ENCODE measurements around the gene VAT1L.

Gene VAT1L

DNA sequence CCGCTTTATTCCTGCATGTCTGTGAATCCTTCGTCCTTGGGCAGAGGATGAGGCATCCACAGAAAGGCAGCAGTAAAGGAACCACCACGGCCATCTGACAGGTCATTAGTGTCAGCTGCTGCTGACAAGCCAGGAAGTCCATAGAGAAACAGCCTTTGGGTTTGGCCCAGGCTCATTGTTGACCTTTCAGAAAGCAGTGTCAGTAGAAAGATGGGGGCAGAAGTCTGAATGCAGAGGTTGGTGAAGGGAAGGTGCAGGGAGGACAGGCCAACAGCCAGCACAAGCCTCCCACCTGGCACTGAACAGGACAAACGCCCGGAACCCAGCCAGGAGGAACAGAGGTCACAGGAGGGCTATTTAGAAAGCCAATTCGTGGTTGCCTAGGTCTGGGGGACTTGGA lies 105.8 kb downstream of the VAT1L start:
- Mint-ChIP-seq H3K4me3 (no peak overlapping the region), H3K4me1 (no peaks in the 10 kb centered on the region), H3K9me3 (no peaks in the 10 kb centered on the region), H3K36me3 (no peaks in the 10 kb centered on the region), H3K27ac (no peak overlapping the region), H3K27me3 (no peaks in the 10 kb centered on the region)
- no peak for ATAC-seq

DNA sequence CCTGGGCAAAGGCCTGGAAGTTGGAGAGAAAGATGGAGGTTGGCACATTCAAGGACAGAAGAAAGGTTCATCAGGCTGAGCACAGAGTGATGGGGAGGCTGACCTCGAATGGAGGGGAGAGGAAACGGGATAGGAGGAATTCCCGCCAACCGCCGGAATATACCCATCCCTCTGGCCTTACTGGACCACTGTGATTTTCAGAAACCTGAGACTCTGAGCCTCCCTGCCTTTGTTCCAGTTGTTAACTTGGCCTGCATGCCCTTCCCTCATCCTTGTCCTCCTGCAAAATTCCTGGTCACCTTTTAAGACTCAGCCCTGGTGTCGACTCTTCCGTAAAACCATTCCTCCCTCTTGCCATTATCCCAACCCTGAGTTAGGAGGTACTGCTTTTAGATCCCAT lies 107.6 kb downstream of the VAT1L start:
- Mint-ChIP-seq H3K36me3 (no peaks in the 10 kb centered on the region), H3K9me3 (no peaks in the 10 kb centered on the region), H3K27ac (no peak overlapping the region), H3K27me3 (no peaks in the 10 kb centered on the region), H3K4me1 (no peaks in the 10 kb centered on the region), H3K4me3 (no peak overlapping the region)
- no peak for ATAC-seq

DNA sequence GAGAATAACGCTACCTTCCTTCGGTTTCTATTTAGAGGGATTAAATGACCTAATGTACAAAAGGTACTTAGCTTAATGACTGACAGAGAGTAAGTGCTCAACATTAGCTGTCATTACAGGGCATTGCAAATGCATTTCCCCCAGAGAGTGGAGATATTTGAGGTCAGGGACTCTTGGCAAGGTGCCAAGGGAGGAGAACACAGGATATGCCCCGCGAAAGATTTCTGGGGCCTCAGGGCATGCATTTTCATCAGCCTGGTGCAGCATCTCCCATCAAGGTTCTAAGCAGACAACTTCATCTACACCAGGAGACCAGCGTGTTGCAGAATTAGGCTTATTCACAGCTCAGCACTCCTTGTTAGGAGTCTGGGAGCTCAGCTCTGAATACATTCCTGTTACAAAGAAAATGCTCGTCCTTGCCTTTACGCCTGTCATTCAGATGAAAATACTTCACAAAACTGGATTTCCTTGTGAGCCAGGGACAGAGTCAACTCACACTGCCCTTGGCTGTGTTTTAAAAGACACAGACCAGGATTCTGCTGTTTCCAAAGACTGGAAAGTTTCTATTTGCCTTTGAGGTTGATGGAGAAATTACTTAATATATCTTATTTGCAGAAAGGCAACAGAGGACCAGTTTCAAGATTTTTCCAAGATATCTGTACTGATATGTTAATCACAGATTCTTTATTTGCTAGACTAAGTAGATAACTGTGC lies 108.2 kb downstream of the VAT1L start:
- no peaks in the 10 kb centered on the region for H3K36me3 Mint-ChIP-seq
- H3K27ac Mint-ChIP-seq: no peak overlapping the region
- no peak overlapping the region for H3K4me3 Mint-ChIP-seq
- H3K9me3 Mint-ChIP-seq: peaks cover 2% of the 10 kb centered on the region
- H3K27me3 Mint-ChIP-seq: no peaks in the 10 kb centered on the region
- H3K4me1 Mint-ChIP-seq: no peaks in the 10 kb centered on the region
- ATAC-seq: no peak

DNA sequence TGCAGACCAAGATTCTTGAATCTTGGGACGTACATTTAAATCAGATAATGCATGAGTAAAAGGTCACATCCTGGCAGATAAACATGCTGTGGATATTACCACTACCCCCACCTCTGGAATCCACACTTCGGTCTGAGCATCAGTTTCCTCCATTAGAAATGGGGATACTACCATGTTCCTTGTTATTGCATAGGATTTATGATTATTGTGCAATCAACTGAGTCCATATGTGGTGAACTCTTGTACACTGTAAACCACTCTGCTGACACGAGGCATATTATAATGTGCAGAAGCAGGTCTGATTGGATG lies 108.7 kb downstream of the VAT1L start:
- H3K9me3 Mint-ChIP-seq: peaks cover 3% of the 10 kb centered on the region
- no peak for ATAC-seq
- no peak overlapping the region for H3K4me3 Mint-ChIP-seq
- H3K27ac Mint-ChIP-seq: no peak overlapping the region
- H3K27me3 Mint-ChIP-seq: no peaks in the 10 kb centered on the region
- H3K4me1 Mint-ChIP-seq: no peaks in the 10 kb centered on the region
- H3K36me3 Mint-ChIP-seq: no peaks in the 10 kb centered on the region

DNA sequence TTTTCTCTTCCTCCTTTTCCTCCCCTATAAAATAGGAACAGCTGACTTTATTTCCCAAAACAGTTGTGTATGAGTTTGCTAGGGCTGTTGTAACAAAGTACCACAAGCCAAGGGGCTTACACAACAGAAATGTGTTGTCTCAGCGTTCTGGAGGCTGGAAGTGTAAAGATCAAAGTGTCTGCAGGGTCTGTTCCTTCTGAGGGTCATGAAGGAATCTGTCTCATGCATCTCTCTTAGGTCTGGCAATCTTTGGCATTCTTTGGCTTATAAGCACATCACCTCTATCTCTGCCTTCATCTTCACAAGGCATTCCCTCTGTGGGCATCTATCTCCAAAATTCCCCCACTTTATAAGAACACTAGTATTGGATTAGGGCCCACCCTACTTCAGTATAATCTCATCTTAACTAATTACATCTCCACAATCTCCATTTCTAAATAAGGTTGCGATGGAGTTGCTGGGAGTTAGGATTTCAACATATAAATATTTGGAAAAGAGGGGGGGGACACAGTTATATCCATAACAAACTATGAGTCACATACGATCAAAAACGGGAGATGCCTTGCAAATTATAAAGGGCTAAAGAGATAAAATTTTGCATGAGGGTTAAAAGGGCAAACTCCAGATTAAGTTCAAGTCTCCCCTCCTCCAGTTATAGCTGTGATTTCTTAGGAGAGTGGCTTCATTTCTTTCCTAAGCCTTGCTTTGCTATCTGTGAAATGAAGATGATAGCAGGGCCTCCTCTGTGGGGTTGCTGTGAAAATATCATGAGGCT lies 109.7 kb downstream of the VAT1L start:
- no peaks in the 10 kb centered on the region for H3K36me3 Mint-ChIP-seq
- H3K4me3 Mint-ChIP-seq: no peak overlapping the region
- no peak for ATAC-seq
- no peak overlapping the region for H3K27ac Mint-ChIP-seq
- peaks cover 3% of the 10 kb centered on the region for H3K9me3 Mint-ChIP-seq
- H3K4me1 Mint-ChIP-seq: no peaks in the 10 kb centered on the region
- no peaks in the 10 kb centered on the region for H3K27me3 Mint-ChIP-seq

DNA sequence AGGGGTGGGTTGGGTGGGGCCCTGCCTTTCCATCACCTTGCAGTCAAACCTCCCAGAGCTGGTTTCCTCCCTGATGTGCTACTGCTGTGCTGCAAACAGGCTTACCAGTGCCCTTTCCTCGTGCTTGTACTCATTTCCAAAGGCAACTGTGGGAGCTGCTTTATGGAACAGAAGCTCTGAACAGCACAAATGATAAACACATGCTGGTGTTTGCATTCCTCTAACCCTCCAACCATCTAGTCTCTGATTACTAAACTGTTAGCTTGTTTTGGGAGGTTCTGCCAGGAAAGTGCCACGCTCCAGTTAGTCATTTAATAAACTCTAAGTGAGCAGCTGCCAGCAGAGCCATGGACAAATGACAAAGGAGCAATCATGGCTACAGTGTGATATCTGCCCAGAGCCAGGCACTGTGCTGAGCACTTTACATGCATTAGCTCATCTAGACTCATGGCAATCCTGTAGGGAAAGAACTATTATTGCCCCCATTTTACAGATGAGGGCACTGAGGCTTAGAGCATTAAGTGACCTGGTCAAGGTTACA lies 110.4 kb downstream of the VAT1L start:
- Mint-ChIP-seq H3K27ac (no peak overlapping the region), H3K9me3 (peaks cover 3% of the 10 kb centered on the region), H3K36me3 (no peaks in the 10 kb centered on the region), H3K4me1 (no peaks in the 10 kb centered on the region), H3K4me3 (no peak overlapping the region), H3K27me3 (no peaks in the 10 kb centered on the region)
- no peak for ATAC-seq

DNA sequence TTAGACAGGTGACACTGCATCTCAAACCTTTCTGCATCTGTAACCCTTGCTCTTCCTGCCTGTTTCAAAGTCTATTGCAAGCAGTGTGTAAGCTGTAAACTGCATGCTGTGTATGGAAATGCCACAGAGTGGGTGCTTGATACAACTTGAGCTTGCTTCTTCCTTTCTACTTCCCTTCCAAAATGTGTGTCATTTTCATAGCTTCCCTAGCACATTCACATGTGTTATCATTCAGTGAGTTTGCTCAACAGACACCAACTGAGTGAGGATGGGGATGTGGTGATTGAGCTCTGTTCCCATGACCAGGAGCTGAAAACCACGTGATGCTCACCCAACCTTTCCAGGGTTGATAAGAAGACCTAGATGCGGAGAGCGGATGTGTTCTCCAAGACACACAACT lies 111.1 kb downstream of the VAT1L start:
- Mint-ChIP-seq H3K36me3 (no peaks in the 10 kb centered on the region), H3K4me3 (no peak overlapping the region), H3K27me3 (no peaks in the 10 kb centered on the region), H3K27ac (no peak overlapping the region), H3K4me1 (no peaks in the 10 kb centered on the region), H3K9me3 (peaks cover 3% of the 10 kb centered on the region)
- no peak for ATAC-seq

DNA sequence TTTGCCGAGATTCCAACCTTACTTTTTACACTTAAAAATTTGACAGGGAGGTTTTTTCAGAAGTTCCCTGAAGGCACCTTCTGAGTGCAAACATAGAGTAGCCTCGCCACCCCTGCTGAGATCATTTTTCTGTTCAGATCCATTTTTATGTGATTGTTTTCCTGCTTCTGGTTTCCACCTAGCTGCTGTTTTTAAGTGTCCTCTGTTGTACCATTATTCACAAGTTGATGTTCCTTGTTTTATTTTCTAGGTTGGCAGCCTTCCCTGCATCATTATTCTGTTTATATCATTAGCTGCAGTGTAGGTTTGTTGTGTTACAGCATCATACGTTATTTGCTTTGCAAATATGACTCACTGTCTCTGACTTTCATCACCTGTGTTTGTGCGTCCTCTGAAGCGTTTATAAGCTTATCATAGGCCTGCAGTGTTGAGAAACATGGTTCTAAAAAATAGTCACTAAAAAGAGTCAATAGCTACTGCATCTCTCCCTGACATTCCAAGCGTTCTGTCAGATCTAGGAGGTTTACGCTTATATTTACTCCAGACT lies 117.1 kb downstream of the VAT1L start:
- Mint-ChIP-seq H3K27ac (no peak overlapping the region), H3K9me3 (peaks cover 3% of the 10 kb centered on the region), H3K27me3 (peaks cover 13% of the 10 kb centered on the region), H3K4me3 (no peak overlapping the region), H3K4me1 (no peaks in the 10 kb centered on the region), H3K36me3 (no peaks in the 10 kb centered on the region)
- no peak for ATAC-seq

DNA sequence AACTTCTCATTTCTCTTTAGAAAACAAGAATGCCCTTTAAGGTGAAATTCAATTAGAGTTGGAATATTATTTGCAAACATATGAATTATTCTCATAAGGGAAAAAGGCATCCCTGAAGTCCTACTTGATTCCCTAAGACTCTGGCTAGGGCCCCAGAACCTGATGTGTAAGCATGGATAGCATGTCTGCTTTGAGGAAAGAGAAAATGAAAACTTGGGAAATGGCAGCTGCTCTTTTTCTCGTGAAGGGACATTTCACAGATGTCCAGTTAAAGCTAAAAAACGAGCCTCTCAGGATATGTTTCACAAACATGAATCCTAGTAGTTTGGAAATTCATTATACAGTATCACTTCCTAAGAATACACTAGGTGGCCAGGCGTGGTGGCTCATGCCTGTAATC lies 121.7 kb downstream of the VAT1L start:
- peaks cover 6% of the 10 kb centered on the region for H3K9me3 Mint-ChIP-seq
- no peak for ATAC-seq
- no peaks in the 10 kb centered on the region for H3K36me3 Mint-ChIP-seq
- H3K4me1 Mint-ChIP-seq: no peaks in the 10 kb centered on the region
- no peak overlapping the region for H3K4me3 Mint-ChIP-seq
- no peak overlapping the region for H3K27ac Mint-ChIP-seq
- peaks cover 13% of the 10 kb centered on the region for H3K27me3 Mint-ChIP-seq

DNA sequence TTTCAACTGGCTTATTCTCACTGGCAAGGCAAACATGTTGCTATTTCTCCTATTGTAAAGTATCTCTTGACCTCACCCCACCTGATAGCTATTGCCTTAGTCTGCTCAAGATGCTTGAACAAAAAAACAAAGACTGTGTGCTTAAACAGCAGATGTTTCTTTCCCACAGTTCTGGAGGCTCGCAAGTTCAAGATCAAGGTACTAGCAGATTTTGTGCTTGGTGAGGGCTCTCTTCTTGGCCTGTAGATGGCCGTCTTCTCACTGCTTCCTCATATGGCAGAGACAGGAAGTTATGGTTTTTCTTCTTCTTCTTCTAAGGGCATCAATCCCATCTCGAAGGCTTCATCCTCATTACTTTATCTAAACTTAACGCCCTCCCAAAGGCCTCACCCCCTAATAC lies 124.3 kb downstream of the VAT1L start:
- ATAC-seq: no peak
- Mint-ChIP-seq H3K27me3 (no peaks in the 10 kb centered on the region), H3K4me3 (no peak overlapping the region), H3K36me3 (no peaks in the 10 kb centered on the region), H3K4me1 (no peaks in the 10 kb centered on the region), H3K9me3 (peaks cover 6% of the 10 kb centered on the region), H3K27ac (no peak overlapping the region)

DNA sequence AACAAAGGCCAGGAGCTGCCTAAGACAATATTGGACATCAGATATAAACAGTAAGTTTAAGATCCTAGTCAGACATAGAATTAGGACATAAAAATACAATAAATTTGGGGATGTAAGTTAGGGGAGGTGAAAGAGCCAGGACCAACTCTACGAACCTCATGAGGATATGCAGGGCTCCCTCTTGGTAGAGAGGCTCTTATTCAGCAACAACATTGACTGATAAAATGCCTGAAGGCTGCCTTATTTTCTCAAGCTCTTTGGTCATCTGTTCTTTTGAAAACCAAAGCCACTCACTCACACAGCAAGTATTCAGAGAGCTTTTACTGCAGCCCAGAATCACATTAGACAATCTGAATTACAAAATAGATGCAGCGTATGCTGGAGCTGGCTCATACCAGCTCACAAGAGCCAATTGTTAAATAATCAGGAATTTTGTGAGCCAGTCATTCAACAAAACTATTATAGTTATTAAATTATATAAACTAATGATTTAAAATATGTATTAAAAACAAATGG lies 125.4 kb downstream of the VAT1L start:
- H3K36me3 Mint-ChIP-seq: no peaks in the 10 kb centered on the region
- H3K27ac Mint-ChIP-seq: no peak overlapping the region
- no peak for ATAC-seq
- no peak overlapping the region for H3K4me3 Mint-ChIP-seq
- H3K27me3 Mint-ChIP-seq: no peaks in the 10 kb centered on the region
- no peaks in the 10 kb centered on the region for H3K4me1 Mint-ChIP-seq
- peaks cover 6% of the 10 kb centered on the region for H3K9me3 Mint-ChIP-seq

DNA sequence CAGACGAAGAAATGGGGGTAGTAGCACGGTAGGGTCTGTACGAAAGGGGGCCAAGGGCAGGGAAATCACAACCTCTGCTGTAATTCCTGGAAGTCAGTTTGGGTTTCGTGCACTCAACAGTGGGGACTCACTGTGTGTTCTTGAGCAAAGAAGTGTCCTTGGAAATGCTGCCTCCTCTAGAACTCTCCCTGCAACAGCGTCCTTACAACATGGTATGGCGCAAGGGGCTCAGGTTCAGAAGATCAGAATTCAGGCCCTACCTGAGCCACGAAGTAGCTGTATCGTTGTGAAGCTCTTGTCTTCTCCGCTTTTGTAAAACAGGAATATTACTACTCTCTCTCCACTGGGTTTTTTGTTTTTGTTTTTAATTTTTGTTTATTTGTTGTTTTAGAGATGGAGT lies 127.7 kb downstream of the VAT1L start:
- no peaks in the 10 kb centered on the region for H3K27me3 Mint-ChIP-seq
- no peaks in the 10 kb centered on the region for H3K36me3 Mint-ChIP-seq
- no peaks in the 10 kb centered on the region for H3K4me1 Mint-ChIP-seq
- no peak for ATAC-seq
- H3K27ac Mint-ChIP-seq: no peak overlapping the region
- H3K4me3 Mint-ChIP-seq: no peak overlapping the region
- peaks cover 6% of the 10 kb centered on the region for H3K9me3 Mint-ChIP-seq

DNA sequence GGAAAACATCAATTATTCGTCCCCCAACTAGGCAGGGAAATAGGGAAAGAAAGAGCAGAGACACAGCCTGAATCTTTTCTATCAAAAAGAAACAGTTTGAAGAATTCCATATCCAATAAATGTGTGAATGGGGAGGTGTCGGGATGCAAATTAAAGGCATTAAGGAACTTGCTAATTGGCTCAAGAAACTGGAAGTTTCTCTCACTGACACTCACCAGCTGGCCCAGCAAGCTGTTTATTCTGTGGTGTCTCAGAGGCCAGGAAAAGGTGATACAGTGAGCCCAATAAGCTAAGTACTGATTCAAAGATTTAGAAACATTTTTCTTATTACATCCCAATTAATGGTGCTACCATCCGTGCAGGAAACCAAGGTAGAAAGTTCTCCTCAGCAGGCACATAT lies 129.6 kb downstream of the VAT1L start:
- no peaks in the 10 kb centered on the region for H3K36me3 Mint-ChIP-seq
- H3K4me1 Mint-ChIP-seq: no peaks in the 10 kb centered on the region
- H3K9me3 Mint-ChIP-seq: peaks cover 3% of the 10 kb centered on the region
- no peak for ATAC-seq
- no peak overlapping the region for H3K4me3 Mint-ChIP-seq
- H3K27ac Mint-ChIP-seq: no peak overlapping the region
- H3K27me3 Mint-ChIP-seq: no peaks in the 10 kb centered on the region

DNA sequence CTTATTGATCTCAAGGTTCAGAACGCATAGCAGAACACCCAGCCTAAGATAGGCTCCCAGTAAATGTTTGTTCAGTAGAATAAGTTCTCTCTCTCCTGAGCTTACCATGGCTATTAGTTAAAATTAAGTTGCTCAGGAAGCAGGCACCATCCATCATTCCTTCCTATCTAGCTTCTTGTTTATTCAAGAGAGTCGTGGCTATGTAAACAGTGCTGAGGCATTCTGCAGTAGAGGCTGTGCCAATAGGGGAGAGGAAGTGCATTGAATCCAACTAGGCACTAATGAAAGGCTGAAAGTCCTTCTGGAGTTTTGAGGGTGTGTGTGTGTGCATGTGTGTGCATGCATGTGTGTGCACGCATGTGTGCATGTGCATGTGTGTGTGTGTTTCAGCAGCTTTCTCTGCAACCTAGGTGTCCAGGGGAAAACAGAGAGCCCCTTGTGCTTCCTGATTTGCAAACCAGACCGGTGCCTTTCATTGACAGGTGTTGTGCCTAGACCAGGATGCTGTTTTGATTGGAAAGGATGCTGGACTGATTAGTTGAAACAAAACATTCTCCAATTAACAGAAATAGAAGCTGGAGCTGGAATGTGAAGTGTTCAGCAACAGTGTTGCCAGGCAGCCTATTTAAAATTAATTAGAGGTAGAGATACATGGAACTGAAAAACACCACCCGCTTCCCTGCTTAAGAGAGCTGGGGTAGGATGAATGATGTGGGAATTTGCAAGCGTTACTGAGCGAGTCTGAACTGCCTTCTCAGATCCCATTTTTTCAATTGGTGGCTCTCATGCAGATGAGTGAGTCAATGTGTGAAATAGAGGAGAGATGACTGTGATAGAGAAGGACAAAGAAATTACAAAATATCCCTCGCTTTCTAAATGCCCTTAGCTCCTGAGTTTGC lies 130.7 kb downstream of the VAT1L start:
- Mint-ChIP-seq H3K4me3 (no peak overlapping the region), H3K27ac (no peak overlapping the region), H3K27me3 (no peaks in the 10 kb centered on the region), H3K36me3 (no peaks in the 10 kb centered on the region), H3K4me1 (no peaks in the 10 kb centered on the region), H3K9me3 (no peaks in the 10 kb centered on the region)
- no peak for ATAC-seq

Measured in stimulated activated memory B cell treated with anti-CD40 and anti-IgM and Interleukin-4, amounts not matched to agents 10 μg/mL and 1 μg/mL and 100 μg/mL, for 72 hours (primary cell).